HG03103 (cell line): Measurements from ENCODE around the gene CRYGS.
"Not testable (repeated sequence)": the region's sequence is repeated elsewhere in the genome, so short reads cannot be mapped to it uniquely, and the experiment has no call there.

ENCODE experiments used
- ATAC-seq: cut with Tn5 transposase; IDR thresholded peaks from one replicate; pipeline ENCODE4 v1.9.1; 2021; ENCODE audit warnings: low read depth; ENCODE audit not compliant: unreplicated experiment

Gene CRYGS

DNA sequence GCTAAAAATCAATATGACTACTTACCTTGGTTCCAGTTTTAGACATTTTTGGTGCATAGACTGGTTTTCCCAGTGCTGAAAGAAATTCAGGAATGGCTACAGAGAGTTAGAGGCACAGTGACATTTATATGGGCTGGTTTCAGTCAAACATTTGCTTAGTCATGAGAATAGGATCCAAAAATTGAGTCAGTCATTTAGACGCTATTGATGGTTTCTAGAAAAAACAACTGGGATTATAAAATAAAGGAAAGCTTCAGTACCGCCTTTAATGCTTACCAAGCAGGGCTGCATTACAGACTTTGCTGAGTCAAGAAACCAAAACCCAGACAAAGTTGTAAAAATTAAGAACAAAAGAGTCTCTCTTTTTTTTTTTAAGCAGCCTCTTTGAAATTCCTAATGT, at the start of gene CRYGS:
Gene CRYGS (minus strand): TSS at position 100 of the 400 bp plus-strand sequence. CDS start 54 bp downstream, at position 46.
- ATAC-seq: no peak

DNA sequence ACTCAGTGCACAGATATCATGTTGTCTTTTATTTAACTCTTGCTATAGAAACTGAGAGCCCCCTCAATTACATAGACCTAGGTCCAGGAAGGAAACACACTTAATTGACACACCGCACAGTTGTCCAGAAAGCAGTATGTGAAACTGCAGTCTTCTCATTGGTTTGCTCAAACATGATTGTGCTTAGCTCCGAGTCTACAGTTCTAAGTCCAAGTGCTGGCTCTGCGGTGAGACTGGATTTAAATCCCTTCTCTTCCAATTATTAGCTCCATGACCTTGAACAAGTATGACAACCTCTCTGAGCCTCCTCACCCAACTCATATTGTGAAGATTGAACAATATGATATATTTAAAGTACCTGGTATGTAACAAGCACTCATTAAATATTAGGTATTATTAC, 49.7 kb upstream of the CRYGS start:
- no peak for ATAC-seq

DNA sequence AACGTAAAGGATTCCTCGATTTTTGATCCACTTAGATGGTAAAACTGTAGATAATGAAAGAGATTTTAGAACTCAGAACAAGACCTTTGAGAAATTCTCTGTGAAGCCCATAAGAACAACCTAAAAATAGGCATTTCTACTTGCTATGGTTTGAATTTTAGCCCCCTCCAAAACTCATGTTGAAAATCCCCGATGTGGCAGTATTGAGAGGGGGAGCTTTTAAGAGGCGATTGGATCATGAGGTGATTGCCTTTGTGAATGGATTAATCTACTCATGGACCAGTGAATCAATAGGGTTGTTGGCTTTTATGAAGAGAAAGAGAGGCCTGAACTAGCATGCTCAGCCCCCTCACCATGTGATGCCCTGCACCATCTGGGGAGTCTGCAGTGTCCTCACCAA, 48.5 kb upstream of the CRYGS start:
- no peak for ATAC-seq

DNA sequence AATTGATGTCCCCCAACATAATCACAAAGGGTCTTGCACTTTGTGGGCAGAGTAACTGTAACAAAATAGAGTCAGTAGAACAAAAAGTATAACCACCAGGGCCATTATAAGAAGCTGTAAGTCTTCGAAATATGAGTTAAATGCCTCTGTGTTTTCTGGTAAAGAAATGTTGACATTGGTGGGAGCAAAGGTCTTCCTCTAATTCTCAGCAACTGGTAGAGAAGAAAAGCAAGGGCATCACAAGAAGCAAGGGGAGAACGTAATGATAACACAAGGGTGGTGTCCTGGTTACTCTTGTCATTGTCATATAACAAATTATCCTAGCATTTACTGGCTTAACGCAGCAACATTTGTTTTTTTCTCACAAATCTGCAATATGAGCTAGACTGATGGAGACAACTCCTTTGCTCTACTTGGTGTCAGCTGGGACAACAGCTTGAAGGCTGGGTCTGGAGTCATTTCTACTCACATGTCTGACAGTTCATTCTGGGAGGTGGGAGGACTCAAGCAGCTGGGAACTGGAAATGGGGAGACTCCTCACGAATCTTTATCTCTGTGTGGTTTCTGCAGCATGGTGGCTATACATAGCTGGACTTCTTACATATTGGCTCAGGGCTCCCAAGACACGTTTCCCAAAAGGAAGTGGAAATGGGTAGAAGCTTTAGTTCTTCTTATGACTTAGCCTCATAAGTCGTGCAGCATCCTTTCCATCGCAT, 46.6 kb upstream of the CRYGS start:
- ATAC-seq: no peak

DNA sequence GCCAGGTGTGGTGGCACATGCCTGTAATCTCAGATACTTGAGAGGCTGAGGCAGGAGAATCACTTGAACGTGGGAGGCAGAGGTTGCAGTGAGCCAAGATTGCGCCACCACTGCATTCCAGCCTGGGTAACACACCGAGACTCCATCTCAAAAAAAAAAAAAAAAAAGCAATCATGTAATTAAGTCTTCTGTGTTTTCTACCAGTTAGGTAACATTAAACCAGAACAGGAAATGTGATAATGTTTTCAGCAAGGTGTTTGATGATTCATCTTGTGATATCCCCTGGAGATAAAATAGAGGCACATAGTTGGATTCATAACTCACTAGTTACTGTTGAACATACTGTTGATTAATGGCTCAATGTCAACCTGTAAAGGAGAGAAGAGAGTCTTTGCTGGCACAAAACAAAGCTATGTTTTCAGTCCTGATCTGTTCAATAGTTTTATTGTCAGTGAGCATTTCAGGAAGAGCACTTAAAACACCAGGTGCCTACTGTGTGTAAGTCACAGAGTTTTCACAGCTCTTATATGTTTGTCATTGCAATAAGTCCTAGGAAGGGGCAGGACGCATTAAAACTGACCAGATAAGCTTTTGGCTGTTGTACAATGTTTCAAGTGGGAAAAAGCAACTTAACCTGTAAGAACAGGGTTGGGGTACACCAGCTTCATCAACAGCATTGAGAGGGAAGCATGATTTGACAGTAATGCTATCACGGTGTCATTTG, 45.8 kb upstream of the CRYGS start:
- no peak for ATAC-seq

DNA sequence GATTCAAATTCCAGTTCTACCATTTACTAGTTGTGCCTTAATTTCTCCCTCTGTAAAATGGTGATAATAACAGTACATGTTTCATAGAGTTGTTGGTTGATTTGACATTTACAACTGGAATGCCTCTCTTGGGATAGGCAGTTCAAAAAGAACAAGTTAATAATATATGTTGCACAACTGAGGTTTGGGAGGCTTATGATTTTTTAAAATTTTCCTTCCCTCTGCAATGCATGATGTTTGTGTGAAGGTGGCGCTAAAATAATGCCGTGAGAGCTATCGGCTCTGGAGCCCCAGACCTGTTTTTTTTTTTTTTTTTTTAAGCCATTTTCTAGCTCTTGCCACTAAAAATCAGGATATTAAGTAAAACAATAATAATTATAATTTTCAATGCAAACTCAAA, 44.9 kb upstream of the CRYGS start:
- ATAC-seq: no peak

DNA sequence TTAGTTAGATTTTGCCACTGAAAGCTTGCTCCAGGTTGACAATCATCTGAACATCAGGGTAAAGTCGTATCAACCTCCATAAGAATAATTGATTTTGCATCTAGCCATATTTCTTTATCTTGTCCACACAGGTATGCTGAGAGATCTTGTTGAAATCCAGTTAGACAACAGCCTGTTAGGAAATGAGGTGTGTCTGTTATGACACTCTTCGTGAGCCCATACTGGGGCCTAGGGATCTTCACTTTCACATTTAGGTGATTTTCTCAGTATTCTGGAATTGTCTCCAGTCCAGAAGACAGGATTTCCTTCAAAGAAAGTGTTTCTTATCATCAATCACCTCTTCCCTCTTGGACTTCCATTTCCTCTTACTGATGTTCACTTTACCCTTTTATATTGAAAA, 44.5 kb upstream of the CRYGS start:
- no peak for ATAC-seq

DNA sequence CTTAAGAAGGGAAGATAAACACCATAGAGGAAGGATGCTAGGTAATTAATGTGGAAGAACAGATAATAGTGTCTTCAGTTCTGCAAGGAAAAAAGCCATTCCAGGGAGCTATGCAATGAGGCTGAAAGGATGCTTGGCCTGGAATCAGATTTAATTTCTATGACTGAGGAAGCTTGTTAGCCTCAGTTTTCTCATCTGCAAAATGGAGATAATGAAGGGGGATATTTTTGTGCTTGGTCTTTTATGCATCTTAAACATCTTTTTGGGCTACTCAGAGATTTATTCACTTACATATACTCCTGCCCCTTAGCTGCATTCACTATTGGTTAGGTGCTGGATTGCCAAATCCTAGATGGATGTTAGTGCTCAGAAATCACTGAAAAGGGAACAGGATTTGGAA, 43.0 kb upstream of the CRYGS start:
- ATAC-seq: no peak

DNA sequence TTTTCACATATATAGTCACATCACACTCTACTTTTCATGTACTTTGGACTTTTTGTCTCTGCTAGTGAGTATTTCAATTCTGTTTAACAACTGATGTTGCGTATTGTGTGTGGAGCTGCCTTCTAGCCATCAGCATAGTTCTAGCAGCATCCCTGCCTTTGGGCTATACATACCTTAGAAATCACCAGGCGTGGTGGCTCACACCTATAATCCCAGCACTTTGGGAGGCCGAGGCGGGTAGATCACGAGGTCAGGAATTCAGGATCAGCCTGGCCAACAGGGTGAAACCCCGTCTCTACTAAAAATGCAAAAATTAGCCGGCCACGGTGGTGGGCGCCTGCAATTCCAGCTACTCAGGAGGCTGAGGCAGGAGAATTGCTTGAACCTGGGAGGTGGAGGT, 42.1 kb upstream of the CRYGS start:
- ATAC-seq: not testable (repeated sequence)

DNA sequence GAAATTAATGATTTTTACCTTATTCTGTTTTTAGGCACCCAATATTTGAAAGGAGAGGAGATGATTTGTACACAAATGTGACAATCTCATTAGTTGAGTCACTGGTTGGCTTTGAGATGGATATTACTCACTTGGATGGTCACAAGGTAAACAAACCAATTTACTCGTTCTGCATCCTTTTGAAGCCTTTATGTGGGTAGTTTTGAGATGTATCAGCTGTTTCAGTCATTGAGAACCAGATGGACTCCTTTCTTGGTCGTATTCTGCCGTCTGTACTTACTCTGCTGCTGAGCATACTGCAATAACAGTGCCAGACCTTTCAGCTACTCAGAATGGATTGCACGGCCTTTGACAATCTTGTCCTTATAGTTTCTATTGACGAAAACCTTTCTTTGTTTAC, 39.7 kb upstream of the CRYGS start:
- no peak for ATAC-seq

DNA sequence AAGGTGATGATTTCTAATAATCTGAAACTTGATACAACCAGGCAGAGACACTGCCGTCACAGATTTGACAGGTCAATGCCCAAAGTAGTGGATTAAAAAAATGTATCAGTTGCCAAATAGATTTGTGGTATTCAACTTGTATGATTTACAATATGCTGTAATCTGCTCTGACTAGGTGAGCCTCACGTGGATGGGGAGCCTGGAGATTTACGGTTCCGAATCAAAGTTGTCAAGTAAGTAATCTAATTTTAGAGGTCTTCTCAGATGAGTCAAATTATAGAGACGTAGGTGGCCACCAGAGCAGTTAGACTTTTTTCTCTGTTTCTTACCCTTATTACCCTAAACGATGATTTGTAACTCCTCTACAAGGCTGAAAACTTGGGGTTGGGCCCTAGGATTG, 38.4 kb upstream of the CRYGS start:
- ATAC-seq: no peak

DNA sequence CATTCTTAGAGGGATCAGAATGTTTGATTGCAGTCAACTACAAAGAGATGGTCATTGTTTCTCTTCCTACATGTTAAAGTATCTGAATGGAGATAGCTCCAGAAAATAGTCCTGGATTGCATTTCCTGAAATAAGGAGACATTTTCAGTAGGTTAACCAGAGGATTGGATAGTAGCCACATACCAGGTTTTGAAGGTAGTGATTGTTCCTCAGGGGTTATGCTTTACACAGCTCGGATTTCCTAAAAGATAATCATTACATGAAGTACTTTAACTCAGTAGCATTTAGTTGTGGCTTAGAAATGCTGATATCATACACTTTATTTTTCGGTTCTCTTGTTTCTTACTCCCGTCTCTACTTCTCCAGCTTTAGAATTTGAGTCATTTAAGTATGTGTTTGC, 36.6 kb upstream of the CRYGS start:
- no peak for ATAC-seq

DNA sequence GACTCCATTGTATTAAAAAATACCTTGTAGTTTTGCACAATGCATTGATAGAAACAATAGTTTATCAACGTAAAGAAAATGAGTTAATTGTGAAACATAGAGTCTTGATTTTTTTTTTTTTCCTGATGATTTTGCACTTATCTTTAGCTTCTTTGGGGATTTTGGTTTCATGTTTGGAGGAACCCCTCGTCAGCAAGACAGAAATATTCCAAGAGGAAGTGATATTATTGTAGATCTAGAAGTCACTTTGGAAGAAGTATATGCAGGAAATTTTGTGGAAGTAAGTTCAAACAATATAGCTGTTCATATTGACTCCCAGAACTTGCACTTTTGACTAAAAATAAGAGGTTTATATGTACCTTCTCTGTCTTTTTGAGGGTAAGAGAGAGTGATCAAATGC, 33.3 kb upstream of the CRYGS start:
- no peak for ATAC-seq

DNA sequence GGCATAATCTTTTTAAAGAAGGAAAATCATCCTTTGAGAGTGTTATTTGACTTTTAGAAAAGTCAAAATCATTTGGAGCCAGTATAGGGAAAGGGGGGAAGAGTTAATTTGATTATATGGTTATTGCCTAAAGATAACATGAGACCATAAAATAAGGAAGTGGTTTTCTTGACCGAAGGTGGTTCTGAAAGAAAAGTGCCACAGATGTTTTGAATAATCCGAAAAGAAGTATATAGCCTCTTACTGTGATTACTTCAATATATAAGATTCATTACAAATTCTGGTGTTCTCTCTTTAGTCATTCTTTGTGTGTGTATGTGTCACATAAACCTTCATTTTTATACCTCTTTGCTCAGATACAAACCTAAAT, 27.4 kb upstream of the CRYGS start:
- ATAC-seq: no peak

DNA sequence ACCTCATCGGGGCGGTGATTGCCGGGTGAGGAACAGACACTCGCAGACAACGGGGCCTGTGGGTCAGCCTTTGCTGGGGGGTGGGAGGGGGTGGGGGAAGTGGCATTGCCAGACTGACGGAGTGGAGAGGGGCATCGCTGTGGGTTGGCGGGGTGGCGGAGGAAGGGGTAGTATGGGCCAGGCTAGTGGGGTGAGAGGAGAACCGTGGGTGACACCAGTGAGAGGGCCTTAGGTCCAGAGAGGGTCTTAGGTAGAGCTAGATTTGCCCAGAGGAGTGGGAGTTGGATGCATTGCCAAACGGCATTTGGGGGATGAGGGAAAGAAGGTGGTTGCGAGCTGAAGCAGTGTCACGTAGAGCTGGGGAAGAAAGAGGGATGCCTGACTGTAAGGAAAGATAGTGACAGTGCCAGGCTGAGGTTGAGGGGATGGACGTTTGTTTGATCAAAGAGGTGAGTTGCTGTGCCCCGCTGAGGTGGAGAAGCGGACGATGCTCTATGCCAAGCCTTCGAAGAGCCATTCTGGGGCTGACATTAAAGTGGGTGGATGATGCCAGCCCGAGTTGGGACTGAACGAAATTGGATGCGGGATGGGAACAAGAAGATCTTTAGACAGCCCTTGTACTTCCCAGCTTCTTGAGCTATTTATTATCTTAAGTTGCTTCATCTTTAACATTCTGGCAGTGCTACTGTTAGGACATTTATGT, 26.9 kb upstream of the CRYGS start:
- ATAC-seq: no peak

DNA sequence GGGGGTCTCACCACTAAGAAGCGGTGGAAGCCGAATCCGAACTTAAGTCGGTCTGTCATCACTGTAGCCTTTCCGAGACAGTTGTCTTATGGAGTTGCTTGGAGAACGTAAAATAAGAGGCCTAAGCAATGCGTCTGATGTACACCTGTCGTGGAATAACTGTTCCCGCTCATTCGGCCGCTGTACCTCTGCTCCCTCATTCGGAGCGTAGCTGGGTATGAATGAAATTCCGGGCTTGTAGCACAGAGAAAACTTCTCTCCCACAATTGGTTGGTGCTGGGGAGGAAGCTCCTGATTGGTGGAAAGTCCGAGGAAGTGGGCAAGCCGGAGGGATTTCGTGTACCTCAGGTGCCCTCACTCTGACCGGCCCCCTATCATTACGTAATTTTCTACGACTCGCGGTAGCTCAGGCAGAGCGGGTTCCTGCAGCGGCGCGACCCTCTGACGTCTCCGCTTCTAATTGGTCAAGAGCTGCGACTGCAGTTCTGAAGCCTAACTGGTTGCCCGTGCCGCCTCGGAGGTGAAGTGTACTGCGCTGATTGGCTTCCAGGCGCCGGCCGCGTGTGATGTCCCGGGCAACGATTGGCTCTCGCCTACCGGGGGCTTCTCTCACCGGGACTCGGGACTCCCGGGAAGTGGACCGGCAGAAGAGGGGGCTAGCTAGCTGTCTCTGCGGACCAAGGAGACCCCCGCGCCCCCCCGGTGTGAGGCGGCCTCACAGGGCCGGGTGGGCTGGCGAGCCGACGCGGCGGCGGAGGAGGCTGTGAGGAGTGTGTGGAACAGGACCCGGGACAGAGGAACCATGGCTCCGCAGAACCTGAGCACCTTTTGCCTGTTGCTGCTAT, 26.1 kb upstream of the CRYGS start, which contains the start of gene DNAJB11:
Gene DNAJB11 (plus strand): TSS at position 625 of the 845 bp plus-strand sequence. CDS start 178 bp downstream, at position 803.
- ATAC-seq: peak; percentile 86

DNA sequence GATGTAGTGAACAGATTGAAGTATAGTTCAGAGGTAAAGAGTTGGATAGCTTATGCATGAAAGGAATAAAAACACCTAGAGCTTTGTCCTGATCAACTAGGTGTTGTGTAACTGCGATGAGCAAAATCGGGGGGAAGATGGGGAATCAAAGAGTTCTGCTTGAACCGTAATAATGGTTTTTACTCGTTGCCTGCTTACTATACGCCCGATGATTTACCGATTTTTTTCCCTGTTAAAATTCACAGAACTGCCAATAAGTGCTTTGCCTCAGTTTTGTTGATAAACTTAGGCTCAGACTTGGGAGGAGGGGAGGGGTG, 25.6 kb upstream of the CRYGS start:
- ATAC-seq: no peak

DNA sequence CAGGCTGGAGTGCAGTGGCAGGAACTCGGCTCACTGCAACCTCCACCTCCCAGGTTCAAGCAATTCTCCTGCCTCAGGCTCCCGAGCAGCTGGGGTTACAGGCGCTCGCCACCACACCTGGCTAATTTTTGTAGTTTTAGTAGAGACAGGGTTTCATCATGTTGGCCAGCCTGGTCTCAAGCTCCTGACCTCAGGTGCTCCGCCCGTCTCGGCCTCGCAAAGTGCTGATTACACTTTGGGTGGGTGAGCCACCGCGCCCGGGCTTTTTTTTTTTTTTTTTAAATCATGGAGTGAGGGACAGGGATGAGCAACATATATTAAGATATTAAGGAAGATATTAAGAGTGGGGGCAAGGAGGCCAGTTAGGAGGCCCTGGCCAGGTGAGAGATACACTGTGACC, 25.2 kb upstream of the CRYGS start:
- not testable (repeated sequence) for ATAC-seq

DNA sequence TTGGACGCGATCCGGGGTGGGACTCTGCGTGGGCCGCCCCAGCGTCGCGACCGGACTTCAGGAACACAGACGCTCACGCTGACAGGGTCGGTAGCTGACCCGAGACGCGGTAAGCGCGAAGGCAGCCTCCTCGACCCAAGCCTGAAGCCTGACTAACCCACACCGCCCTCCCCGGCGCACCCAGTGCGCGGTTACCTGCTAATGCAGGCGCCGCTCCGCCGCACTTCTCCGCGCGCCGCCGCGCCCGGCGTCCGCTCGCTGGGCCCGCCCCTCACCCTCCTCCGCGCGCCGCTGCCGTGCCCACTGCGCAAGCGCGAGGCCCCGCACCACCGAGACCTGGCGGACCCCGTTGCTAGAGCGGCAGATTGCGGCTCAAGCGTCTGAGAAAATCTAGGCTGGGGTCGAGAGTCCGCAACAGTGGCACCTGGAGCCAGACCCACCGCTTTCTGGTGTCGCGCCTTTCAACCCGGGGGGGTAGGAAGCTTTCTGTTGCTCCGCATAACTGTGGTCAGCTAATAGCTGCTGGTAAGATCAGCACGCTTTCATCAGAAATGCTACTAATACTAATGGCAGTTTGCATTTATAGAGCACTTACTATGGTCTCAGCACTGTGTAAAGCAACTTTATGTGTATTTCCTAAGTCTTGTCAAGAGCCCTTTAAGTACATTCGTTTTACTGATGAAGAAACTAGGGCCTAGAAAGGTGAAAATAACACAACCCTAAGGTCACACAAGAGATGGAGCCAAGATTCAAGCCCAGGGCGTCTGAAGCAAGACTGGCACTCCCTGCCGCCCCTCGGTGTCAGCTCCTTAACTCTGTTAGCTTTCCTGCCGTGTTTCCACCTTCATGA, 23.1 kb upstream of the CRYGS start, which contains the start of gene TBCCD1:
Gene TBCCD1 (minus strand): TSS at position 268 of the 850 bp plus-strand sequence. CDS start 3,010 bp downstream, outside the sequence.
- ATAC-seq: peak; percentile 45

DNA sequence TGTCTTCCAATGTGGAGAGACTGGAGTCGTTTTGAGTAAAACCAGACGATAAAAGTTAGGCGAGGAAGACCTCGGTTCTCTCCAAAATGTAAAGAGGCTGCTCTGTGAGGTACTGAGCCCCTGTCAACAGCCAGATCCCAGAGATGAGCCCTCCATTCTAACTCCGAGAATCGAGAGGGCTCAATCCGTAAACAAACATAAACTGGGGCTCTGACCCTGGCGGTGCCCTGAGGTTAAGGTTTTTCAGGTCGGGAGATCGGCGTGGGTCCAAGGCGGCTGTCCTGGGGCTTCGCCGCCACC, 22.5 kb upstream of the CRYGS start:
- ATAC-seq: no peak
